Measurements from ENCODE around the gene PDCL2. TPM values are rescaled to one million over a fixed set of nuclear protein-coding genes. Genes with fewer than 3 reads are reported as not detected.

Gene PDCL2
- total and polyA plus RNA-seq, 2 of the 8 experiments (the other 6 are each of a cell fraction or from before 2014, with no cell fraction given) = not detected

GRCh38 chr4:55635282-55635681, 43.2 kb upstream of the PDCL2 start:
- H3K4ac ChIP-seq (replicated peaks; ENCODE audit: insufficient read length, low read depth, low read length) = no peak overlapping the region
- H4K5ac ChIP-seq (ENCODE audit: insufficient read length, low read depth, low read length) = no peak overlapping the region
- peak overlapping the region; percentile 52 to 74 (median 66) for H3K4me3 ChIP-seq (ENCODE audit: extremely low read depth in 1 of 4, insufficient read depth in 2 of 4, low read depth in 3 of 4, low read length in 4 of 4)
- H2AK5ac ChIP-seq (ENCODE audit: low read depth, low read length) = no peak overlapping the region
- H3K4me2 ChIP-seq (ENCODE audit: insufficient read depth in 1 of 2, low read depth in 2 of 2, low read length in 2 of 2) = peak overlapping the region; percentile 92 to 96
- H3K79me1 ChIP-seq (ENCODE audit: low read depth, low read length) = no peaks in the 10 kb centered on the region
- TF ChIP-seq ZNF274 (IDR thresholded peaks at IDR 0.05; ENCODE audit: borderline replicate concordance, extremely low read depth, low read length) (no peak), NRF1 (IDR thresholded peaks at IDR 0.05; ENCODE audit: low read depth, low read length) (no peak), EZH2 (IDR thresholded peaks at IDR 0.05; ENCODE audit: low read depth, low read length, severe bottlenecking) (peak; percentile 37)
- WGBS, 2 experiments (ENCODE audit: extremely low coverage in 1 of 2, insufficient coverage in 1 of 2, insufficient read length in 1 of 2, insufficient replicate concordance in 2 of 2, low coverage in 1 of 2, low lambda C conversion rate in 2 of 2, missing lambda C conversion rate in 1 of 2) = 2% methylated on average over 11 of the region's 11 CpGs; no CpG with 5 or more reads in 1 of the 2 experiments
- no peak overlapping the region for H3K27ac ChIP-seq (ENCODE audit: low read depth, low read length)
- H2BK15ac ChIP-seq (ENCODE audit: low read length) = no peak overlapping the region
- H3K23ac ChIP-seq (ENCODE audit: insufficient read length) = no peak overlapping the region
- H3K23me2 ChIP-seq (ENCODE audit: low read depth, low read length) = peaks cover 16% of the 10 kb centered on the region
- no peaks in the 10 kb centered on the region for H4K20me1 ChIP-seq (replicated peaks in 1 of 2; ENCODE audit: control insufficient read depth in 1 of 2, insufficient read depth in 2 of 2, low read length in 2 of 2)
- no peak overlapping the region for H2BK120ac ChIP-seq (replicated peaks; ENCODE audit: low read depth, low read length)
- no peak overlapping the region for H3K18ac ChIP-seq (ENCODE audit: extremely low read depth, low read length)
- DNase-seq (ENCODE audit: low read depth in 1 of 2, low spot score in 2 of 2) (no peak), FAIRE-seq (no peak)
- no peaks in the 10 kb centered on the region for H3K9me3 ChIP-seq (ENCODE audit: insufficient read depth in 2 of 2, low read depth in 1 of 2, low read length in 1 of 2)
- no peak overlapping the region for H3K56ac ChIP-seq (replicated peaks; ENCODE audit: insufficient read length, low read depth, low read length)
- H2BK20ac ChIP-seq (ENCODE audit: low read length) = no peak overlapping the region
- no peak overlapping the region for H2BK12ac ChIP-seq (ENCODE audit: low read depth, low read length)
- no peak overlapping the region for H4K91ac ChIP-seq (replicated peaks; ENCODE audit: insufficient read length, low read length)
- H2AFZ ChIP-seq (ENCODE audit: low read length) = peak overlapping the region; percentile 52
- H3K36me3 ChIP-seq (ENCODE audit: control insufficient read depth in 2 of 4, insufficient read depth in 4 of 4, low read length in 3 of 4) = no peaks in the 10 kb centered on the region
- CTCF ChIA-PET (ENCODE audit: partially characterized antibody) = interaction anchor here (1.1 to 2.2 kb wide), 2 partner anchors 87 to 92 kb away, joined by 4 read pairs; no protein-coding TSS in a partner anchor
- H3K14ac ChIP-seq (ENCODE audit: insufficient read length) = no peak overlapping the region
- peaks cover 8 to 27% (median 15%) of the 10 kb centered on the region in 4 experiments; a peak in 6 of 7 replicates for H3K4me1 ChIP-seq (replicated peaks in 1 of 4; ENCODE audit: control insufficient read depth in 3 of 4, insufficient read depth in 4 of 4, low read length in 3 of 4)
- H3K79me2 ChIP-seq (ENCODE audit: control insufficient read depth in 1 of 2, insufficient read depth in 2 of 2, low read length in 2 of 2) = peaks cover 0 to 17% of the 10 kb centered on the region in 2 experiments; a peak in 2 of 4 replicates
- no peak overlapping the region for H2BK5ac ChIP-seq (ENCODE audit: low read depth, low read length)
- POLR2A ChIA-PET (ENCODE audit: partially characterized antibody) = interaction anchor here (0.7 to 1.3 kb wide), 2 partner anchors 88 to 207 kb away, joined by 3 read pairs; partner anchors contain the start of gene CLOCK
- H3K9ac ChIP-seq (replicated peaks in 1 of 4; ENCODE audit: extremely low read depth in 1 of 4, low read depth in 3 of 4, low read length in 3 of 4) = peak overlapping the region in 1 of 4 experiments; percentile 73; a peak in 2 of 7 replicates
- H4K8ac ChIP-seq (ENCODE audit: extremely low read depth, insufficient read depth, low read length) = no peak overlapping the region
- H3K27me3 ChIP-seq (replicated peaks in 1 of 4; ENCODE audit: control insufficient read depth in 3 of 4, extremely low read depth in 1 of 4, insufficient read depth in 3 of 4, low read length in 3 of 4) = peaks cover 0 to 23% (median 15%) of the 10 kb centered on the region in 4 experiments; a peak in 6 of 7 replicates

Measured in H1 (cell line).